GM10248 (cell line): ENCODE data around the gene MTREX.

Experiments
- CTCF ChIA-PET: fragments of 300-600 bp; sonication (Branson Sonifier 250); formaldehyde crosslinking; extraction: SDS; loops from one replicate; lab custom pipeline; 2021; ENCODE audit warnings: antibody characterized with exemption; lab: Yijun Ruan, JAX
- POLR2A ChIA-PET: fragments of 350-650 bp; sonication (Branson Sonifier 250); formaldehyde crosslinking; extraction: SDS; loops from one replicate; lab custom pipeline; 2020; ENCODE audit warnings: antibody characterized with exemption; lab: Yijun Ruan, JAX
- DNase-seq: peaks from one replicate; pipeline ENCODE4 v3.0.0; 2012; ENCODE audit errors: extremely low spot score
- CTCF ChIP-seq: IDR thresholded peaks from 2 replicates; pipeline ENCODE4 v1.5.1; 2012; ENCODE audit warnings: mild to moderate bottlenecking, low read depth; ENCODE audit errors: extremely low read depth, missing control alignments, control extremely low read depth

Gene MTREX

GRCh38 chr5:55429613-55430253 lies 121.9 kb downstream of the MTREX start:
- POLR2A ChIA-PET: no interaction called here

GRCh38 chr5:55432549-55432948 lies 124.8 kb downstream of the MTREX start:
- CTCF ChIA-PET: no interaction called here
- DNase-seq: no peak
- TF ChIP-seq CTCF: no peak
- POLR2A ChIA-PET: no interaction called here

More at GRCh38 chr5:55429613-55430253, 121.9 kb downstream of the MTREX start:
- TF ChIP-seq CTCF: no peak
- no peak for DNase-seq
- CTCF ChIA-PET: interaction anchor here (1.5 kb wide), 1 partner anchor 16 kb away, joined by 3 read pairs; no protein-coding TSS in a partner anchor

- no peak for DNase-seq
- ChIA-PET CTCF (interaction anchor here (0.9 kb wide), 1 partner anchor 25 kb away, joined by 3 read pairs; no protein-coding TSS in a partner anchor), POLR2A (no interaction called here)
- no peak for TF ChIP-seq CTCF
Measured at GRCh38 chr5:55437452-55437851, 129.7 kb downstream of the MTREX start.

GRCh38 chr5:55437859-55438206 lies 130.0 kb downstream of the MTREX start:
- ChIA-PET CTCF (interaction anchor here (0.9 kb wide), 1 partner anchor 24 kb away, joined by 3 read pairs; no protein-coding TSS in a partner anchor), POLR2A (no interaction called here)
- no peak for TF ChIP-seq CTCF
- DNase-seq: no peak

- CTCF ChIA-PET: interaction anchor here (1.4 kb wide), 1 partner anchor 20 kb away, joined by 3 read pairs; no protein-coding TSS in a partner anchor
- POLR2A ChIA-PET: no interaction called here
- no peak for DNase-seq
- TF ChIP-seq CTCF: no peak
Measured at GRCh38 chr5:55438998-55439397, 131.2 kb downstream of the MTREX start.

GRCh38 chr5:55440188-55440646 lies 132.4 kb downstream of the MTREX start:
- ChIA-PET POLR2A (no interaction called here), CTCF (interaction anchor here (1.3 to 2.3 kb wide), 4 partner anchors 14 to 34 kb away, joined by 3 to 8 read pairs (median 5); no protein-coding TSS in a partner anchor)
- TF ChIP-seq CTCF: no peak
- no peak for DNase-seq
